ENCODE results near the gene TWF2. TPM values are rescaled to one million over a fixed set of nuclear protein-coding genes. Genes with fewer than 3 reads are reported as not detected.

TWF2 gene
- total RNA-seq, 1 donor from 2014 or later, result 98.6 TPM

DNA sequence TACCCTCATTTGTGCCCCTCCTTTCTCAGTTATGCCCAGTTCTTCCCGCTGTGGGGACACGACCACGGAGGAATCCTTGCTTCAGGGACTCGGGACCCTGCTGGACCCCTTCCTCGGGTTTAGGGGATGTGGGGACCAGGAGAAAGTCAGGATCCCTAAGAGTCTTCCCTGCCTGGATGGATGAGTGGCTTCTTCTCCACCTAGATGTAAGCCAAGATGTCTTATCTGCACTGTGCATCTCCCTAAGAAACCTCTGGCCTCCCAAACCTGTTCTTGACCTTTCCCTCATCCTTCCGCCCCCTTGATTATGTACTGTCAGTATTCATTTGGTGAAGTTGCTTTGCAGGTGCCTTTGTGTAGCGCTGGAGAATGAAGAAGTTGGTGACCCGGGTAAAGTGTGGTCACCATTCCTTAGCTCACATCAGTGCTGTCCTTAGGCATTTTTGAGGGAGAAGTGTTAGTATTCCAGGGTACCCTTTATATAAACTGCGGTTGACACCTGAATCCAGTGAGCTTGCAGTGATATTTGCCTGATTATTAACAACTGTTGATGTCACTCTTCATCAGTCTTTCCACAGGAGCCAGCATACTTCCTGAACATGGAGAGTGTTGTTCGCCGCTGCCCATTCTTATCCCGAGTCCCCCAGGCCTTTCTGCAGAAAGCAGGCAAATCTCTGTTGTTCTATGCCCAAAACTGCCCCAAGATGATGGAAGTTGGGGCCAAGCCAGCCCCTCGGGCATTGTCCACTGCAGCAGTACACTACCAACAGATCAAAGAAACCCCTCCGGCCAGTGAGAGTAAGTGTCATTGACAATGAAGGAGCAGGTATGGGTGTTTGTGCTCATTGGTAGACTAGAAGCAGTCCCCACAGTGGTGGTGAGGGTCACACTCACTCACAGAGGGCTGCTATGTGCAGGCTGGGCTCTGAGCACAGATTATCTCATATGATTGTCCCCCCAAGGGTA is 40.0 kb downstream of the TWF2 start:
- H3K27ac Mint-ChIP-seq, result peak overlapping the region; percentile 94
- no peaks in the 10 kb centered on the region for H3K9me3 Mint-ChIP-seq
- no peak for DNase-seq (ENCODE audit: low spot score)
- H3K36me3 Mint-ChIP-seq (ENCODE audit: low read depth), result peaks cover 38% of the 10 kb centered on the region
- intact Hi-C loops (cut with micrococcal nuclease), result loop anchor here (1.0 to 5.0 kb wide), 7 partner anchors 18 to 1900 kb away; partner anchors contain the start of genes HYAL3, NAA80, POC1A and RPL29
- no peaks in the 10 kb centered on the region for H3K27me3 Mint-ChIP-seq (ENCODE audit: insufficient read depth)
- H3K4me1 Mint-ChIP-seq (ENCODE audit: low read depth), result peaks cover 71% of the 10 kb centered on the region
- H3K4me3 Mint-ChIP-seq, result peak overlapping the region; percentile 100

GRCh38 chr3:52197842-52198625 is 40.9 kb downstream of the TWF2 start, which contains the start of gene ALAS1:
ALAS1 (plus strand) TSS chr3:52198160; CDS start chr3:52199242, 1,082 bp downstream.
- Mint-ChIP-seq H3K27ac (peak within 1 kb of the TSS; percentile 94), H3K36me3 (ENCODE audit: low read depth) (peaks cover 33% of the 10 kb centered on the region), H3K27me3 (ENCODE audit: insufficient read depth) (peaks cover 2% of the 10 kb centered on the region), H3K4me1 (ENCODE audit: low read depth) (peaks cover 62% of the 10 kb centered on the region), H3K4me3 (peak within 1 kb of the TSS; percentile 100), H3K9me3 (no peaks in the 10 kb centered on the region)
- DNase-seq (ENCODE audit: low spot score), result peak; percentile 96
- intact Hi-C loops (cut with micrococcal nuclease), result loop anchor here (1.0 to 5.0 kb wide), 7 partner anchors 19 to 1899 kb away; partner anchors contain the start of genes HYAL3, NAA80, POC1A and RPL29

DNA sequence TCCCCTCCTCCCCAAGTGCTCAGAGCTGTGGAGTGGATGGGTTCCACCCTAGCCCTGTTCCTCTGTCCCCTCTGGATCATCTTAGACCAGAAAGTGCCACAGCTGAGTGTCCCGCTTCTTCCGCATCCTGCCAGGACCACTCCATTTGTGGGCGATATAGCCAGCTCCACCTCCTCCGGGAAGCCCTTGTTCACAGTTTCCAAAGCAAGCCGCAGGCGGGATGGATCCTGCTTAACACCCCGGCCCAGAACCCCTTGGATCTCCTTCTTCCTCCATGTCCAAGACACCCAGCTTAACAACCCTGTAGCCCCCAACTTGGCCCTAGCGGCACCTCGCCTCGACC is 41.5 kb downstream of the TWF2 start:
- Mint-ChIP-seq H3K27me3 (ENCODE audit: insufficient read depth) (peaks cover 2% of the 10 kb centered on the region), H3K4me1 (ENCODE audit: low read depth) (peaks cover 58% of the 10 kb centered on the region), H3K4me3 (peak overlapping the region; percentile 100), H3K9me3 (no peaks in the 10 kb centered on the region), H3K36me3 (ENCODE audit: low read depth) (peaks cover 30% of the 10 kb centered on the region), H3K27ac (peak overlapping the region; percentile 92)
- intact Hi-C loops (cut with micrococcal nuclease), result loop anchor here (5.0 kb wide), 2 partner anchors 200 to 340 kb away; partner anchors contain the start of genes RPL29 and UQCC5
- no peak for DNase-seq (ENCODE audit: low spot score)

- Mint-ChIP-seq H3K4me1 (ENCODE audit: low read depth) (peaks cover 53% of the 10 kb centered on the region), H3K4me3 (no peak overlapping the region), H3K27ac (no peak overlapping the region), H3K27me3 (ENCODE audit: insufficient read depth) (peaks cover 2% of the 10 kb centered on the region), H3K9me3 (no peaks in the 10 kb centered on the region), H3K36me3 (ENCODE audit: low read depth) (peaks cover 27% of the 10 kb centered on the region)
- DNase-seq (ENCODE audit: low spot score), result no peak
- intact Hi-C loops (cut with micrococcal nuclease), result loop anchor here (5.0 kb wide), 2 partner anchors 200 to 340 kb away; partner anchors contain the start of genes RPL29 and UQCC5
Measured at GRCh38 chr3:52196977-52197376, 42.0 kb downstream of the TWF2 start.

DNA sequence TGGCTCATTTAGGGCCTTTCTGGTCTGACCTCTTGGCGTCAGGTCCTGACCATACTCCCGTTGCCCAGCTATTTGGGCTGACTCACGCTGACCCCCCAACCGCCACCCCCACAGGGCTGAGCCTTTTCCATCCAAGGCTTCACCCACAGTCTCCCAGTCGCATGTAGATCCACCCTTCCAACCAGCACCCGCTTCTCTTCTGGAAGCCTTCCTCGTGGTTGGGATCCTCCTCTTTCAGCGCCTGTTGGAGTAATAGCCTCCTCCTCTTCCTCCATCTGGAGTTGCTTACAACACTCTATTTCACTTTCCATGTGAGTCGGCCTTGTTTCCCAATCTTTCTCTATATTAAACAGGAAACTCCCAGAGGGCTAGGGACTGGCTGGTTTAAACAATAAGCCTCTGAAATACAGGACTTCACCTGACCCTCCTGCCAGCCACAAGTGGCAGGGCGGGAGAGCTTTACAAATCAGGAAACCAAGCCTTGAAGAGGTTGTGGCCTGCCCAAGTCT is 43.1 kb downstream of the TWF2 start:
- Mint-ChIP-seq H3K4me1 (ENCODE audit: low read depth) (peaks cover 42% of the 10 kb centered on the region), H3K27me3 (ENCODE audit: insufficient read depth) (peaks cover 2% of the 10 kb centered on the region), H3K4me3 (no peak overlapping the region), H3K36me3 (ENCODE audit: low read depth) (peaks cover 17% of the 10 kb centered on the region), H3K9me3 (no peaks in the 10 kb centered on the region), H3K27ac (peak overlapping the region; percentile 26)
- intact Hi-C loops (cut with micrococcal nuclease), result loop anchor here (5.0 kb wide), 2 partner anchors 199 to 341 kb away; partner anchors contain the start of genes RPL29 and UQCC5
- DNase-seq (ENCODE audit: low spot score), result no peak

DNA sequence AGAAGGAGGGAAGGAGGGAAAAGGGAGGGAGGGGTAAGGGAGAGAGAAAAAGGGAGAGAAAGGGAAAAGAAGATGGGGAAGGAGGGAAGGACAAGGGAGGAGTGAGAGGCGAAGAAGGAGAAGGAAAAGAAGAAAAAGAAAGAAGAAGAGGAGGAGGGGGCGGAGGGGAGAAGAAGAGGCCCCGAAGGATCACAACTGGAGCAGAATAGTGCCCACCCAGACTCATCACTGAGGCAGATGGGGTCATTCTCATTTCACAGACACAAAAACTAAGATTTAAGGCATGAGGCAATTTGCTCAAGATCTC is 43.7 kb downstream of the TWF2 start:
- Mint-ChIP-seq H3K36me3 (ENCODE audit: low read depth) (peaks cover 15% of the 10 kb centered on the region), H3K9me3 (no peaks in the 10 kb centered on the region), H3K4me3 (no peak overlapping the region), H3K27me3 (ENCODE audit: insufficient read depth) (peaks cover 2% of the 10 kb centered on the region), H3K4me1 (ENCODE audit: low read depth) (peaks cover 37% of the 10 kb centered on the region), H3K27ac (no peak overlapping the region)
- DNase-seq (ENCODE audit: low spot score), result no peak
- intact Hi-C loops (cut with micrococcal nuclease), result loop anchor here (5.0 kb wide), 2 partner anchors 198 to 342 kb away; partner anchors contain the start of genes RPL29 and UQCC5

GRCh38 chr3:52194485-52195290 is 44.3 kb downstream of the TWF2 start:
- DNase-seq (ENCODE audit: low spot score), result no peak
- H3K9me3 Mint-ChIP-seq, result no peaks in the 10 kb centered on the region
- intact Hi-C loops (cut with micrococcal nuclease), result loop anchor here (5.0 kb wide), 2 partner anchors 197 to 343 kb away; partner anchors contain the start of genes RPL29 and UQCC5
- H3K27ac Mint-ChIP-seq, result no peak overlapping the region
- no peak overlapping the region for H3K4me3 Mint-ChIP-seq
- H3K36me3 Mint-ChIP-seq (ENCODE audit: low read depth), result peaks cover 12% of the 10 kb centered on the region
- H3K27me3 Mint-ChIP-seq (ENCODE audit: insufficient read depth), result peaks cover 2% of the 10 kb centered on the region
- peaks cover 36% of the 10 kb centered on the region for H3K4me1 Mint-ChIP-seq (ENCODE audit: low read depth)

DNA sequence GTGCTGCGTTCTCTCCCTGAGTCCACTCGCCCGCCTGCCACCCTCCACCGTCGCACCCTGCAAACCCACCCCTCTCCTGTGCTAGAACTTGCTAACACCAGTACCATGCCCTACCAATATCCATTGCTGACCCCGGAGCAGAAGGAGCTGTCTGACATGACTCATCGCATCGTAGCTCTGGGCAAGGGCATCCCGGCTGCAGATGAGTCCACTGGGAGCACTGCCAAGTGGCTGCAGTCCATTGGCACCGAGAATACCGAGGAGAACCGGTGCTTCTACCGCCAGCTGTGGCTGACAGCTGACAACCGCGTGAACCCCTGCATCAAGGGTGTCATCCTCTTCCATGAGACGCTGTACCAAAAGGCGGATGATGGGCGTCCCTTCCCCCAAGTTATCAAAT is 45.9 kb downstream of the TWF2 start:
- intact Hi-C loops (cut with micrococcal nuclease), result no loop called here
- no peak overlapping the region for H3K27ac Mint-ChIP-seq
- H3K27me3 Mint-ChIP-seq (ENCODE audit: insufficient read depth), result peaks cover 2% of the 10 kb centered on the region
- H3K4me3 Mint-ChIP-seq, result no peak overlapping the region
- peaks cover 37% of the 10 kb centered on the region for H3K4me1 Mint-ChIP-seq (ENCODE audit: low read depth)
- DNase-seq (ENCODE audit: low spot score), result no peak
- H3K9me3 Mint-ChIP-seq, result no peaks in the 10 kb centered on the region
- H3K36me3 Mint-ChIP-seq (ENCODE audit: low read depth), result no peaks in the 10 kb centered on the region

- no peak for DNase-seq (ENCODE audit: low spot score)
- H3K9me3 Mint-ChIP-seq, result no peaks in the 10 kb centered on the region
- H3K4me3 Mint-ChIP-seq, result no peak overlapping the region
- peaks cover 25% of the 10 kb centered on the region for H3K4me1 Mint-ChIP-seq (ENCODE audit: low read depth)
- H3K27ac Mint-ChIP-seq, result no peak overlapping the region
- intact Hi-C loops (cut with micrococcal nuclease), result no loop called here
- no peaks in the 10 kb centered on the region for H3K36me3 Mint-ChIP-seq (ENCODE audit: low read depth)
- peaks cover 2% of the 10 kb centered on the region for H3K27me3 Mint-ChIP-seq (ENCODE audit: insufficient read depth)
Measured at GRCh38 chr3:52191663-52192062, 47.3 kb downstream of the TWF2 start.

- Mint-ChIP-seq H3K27ac (no peak overlapping the region), H3K27me3 (ENCODE audit: insufficient read depth) (peaks cover 2% of the 10 kb centered on the region), H3K4me1 (ENCODE audit: low read depth) (peaks cover 16% of the 10 kb centered on the region), H3K9me3 (no peaks in the 10 kb centered on the region), H3K4me3 (no peak overlapping the region), H3K36me3 (ENCODE audit: low read depth) (no peaks in the 10 kb centered on the region)
- no peak for DNase-seq (ENCODE audit: low spot score)
- intact Hi-C loops (cut with micrococcal nuclease), result no loop called here
Measured at GRCh38 chr3:52190294-52191074, 48.5 kb downstream of the TWF2 start.

DNA sequence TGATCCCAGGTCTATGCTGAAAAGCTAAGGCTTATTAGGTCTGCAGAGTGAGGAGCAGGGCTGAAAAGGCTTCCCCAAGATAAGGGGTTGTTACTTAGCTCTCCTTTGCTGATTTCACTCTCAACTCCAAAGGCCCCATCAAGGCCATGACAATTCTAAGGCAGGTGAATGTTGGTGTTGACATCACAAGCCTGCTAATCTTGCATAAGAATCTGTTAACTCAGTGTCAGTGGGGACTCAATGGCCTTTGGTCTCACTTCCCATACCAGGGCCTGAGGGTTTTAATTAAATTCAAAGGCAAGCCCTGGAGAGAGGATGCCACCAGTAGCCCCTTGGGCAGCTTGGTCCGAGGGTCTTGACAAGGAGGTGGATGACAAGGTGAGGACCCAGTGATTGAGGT is 50.4 kb downstream of the TWF2 start:
- Mint-ChIP-seq H3K9me3 (no peaks in the 10 kb centered on the region), H3K4me3 (no peak overlapping the region), H3K4me1 (ENCODE audit: low read depth) (peaks cover 16% of the 10 kb centered on the region), H3K27ac (no peak overlapping the region), H3K36me3 (ENCODE audit: low read depth) (no peaks in the 10 kb centered on the region), H3K27me3 (ENCODE audit: insufficient read depth) (no peaks in the 10 kb centered on the region)
- intact Hi-C loops (cut with micrococcal nuclease), result no loop called here
- no peak for DNase-seq (ENCODE audit: low spot score)

Measured in activated T-helper 1 cell treated with anti-CD3 and anti-CD28 coated beads, Interleukin-12 subunit alpha, Interleukin-12 subunit beta, Interleukin-2, Interleukin-4 antibody, amounts not matched to agents 30 ng/mL and 10 ng/mL and 1 ng/mL, durations not matched to agents 14 hours and 24 hours and 36 hours (primary cell).